Measurements from ENCODE around the gene NUDCD3.

NUDCD3 gene

GRCh38 chr7:44490351-44491200 lies at the start of gene NUDCD3:
TSS of gene NUDCD3 (minus strand) at chr7:44490658. CDS start at chr7:44490600, 58 bp downstream.
- TF ChIP-seq, protein P1, sequence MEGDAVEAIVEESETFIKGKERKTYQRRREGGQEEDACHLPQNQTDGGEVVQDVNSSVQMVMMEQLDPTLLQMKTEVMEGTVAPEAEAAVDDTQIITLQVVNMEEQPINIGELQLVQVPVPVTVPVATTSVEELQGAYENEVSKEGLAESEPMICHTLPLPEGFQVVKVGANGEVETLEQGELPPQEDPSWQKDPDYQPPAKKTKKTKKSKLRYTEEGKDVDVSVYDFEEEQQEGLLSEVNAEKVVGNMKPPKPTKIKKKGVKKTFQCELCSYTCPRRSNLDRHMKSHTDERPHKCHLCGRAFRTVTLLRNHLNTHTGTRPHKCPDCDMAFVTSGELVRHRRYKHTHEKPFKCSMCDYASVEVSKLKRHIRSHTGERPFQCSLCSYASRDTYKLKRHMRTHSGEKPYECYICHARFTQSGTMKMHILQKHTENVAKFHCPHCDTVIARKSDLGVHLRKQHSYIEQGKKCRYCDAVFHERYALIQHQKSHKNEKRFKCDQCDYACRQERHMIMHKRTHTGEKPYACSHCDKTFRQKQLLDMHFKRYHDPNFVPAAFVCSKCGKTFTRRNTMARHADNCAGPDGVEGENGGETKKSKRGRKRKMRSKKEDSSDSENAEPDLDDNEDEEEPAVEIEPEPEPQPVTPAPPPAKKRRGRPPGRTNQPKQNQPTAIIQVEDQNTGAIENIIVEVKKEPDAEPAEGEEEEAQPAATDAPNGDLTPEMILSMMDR (IDR thresholded peaks at IDR 0.05; ENCODE audit: extremely low read depth, insufficient read depth, missing control alignments) = peak; percentile 2
- in situ Hi-C loops (cut with MboI; ENCODE audit: low pct_unique_long_range_greater_than_20kb, low sequenced_read_pairs, unreplicated experiment) = no loop called here
- peak; percentile 93 for DNase-seq (ENCODE audit: low spot score)

DNA sequence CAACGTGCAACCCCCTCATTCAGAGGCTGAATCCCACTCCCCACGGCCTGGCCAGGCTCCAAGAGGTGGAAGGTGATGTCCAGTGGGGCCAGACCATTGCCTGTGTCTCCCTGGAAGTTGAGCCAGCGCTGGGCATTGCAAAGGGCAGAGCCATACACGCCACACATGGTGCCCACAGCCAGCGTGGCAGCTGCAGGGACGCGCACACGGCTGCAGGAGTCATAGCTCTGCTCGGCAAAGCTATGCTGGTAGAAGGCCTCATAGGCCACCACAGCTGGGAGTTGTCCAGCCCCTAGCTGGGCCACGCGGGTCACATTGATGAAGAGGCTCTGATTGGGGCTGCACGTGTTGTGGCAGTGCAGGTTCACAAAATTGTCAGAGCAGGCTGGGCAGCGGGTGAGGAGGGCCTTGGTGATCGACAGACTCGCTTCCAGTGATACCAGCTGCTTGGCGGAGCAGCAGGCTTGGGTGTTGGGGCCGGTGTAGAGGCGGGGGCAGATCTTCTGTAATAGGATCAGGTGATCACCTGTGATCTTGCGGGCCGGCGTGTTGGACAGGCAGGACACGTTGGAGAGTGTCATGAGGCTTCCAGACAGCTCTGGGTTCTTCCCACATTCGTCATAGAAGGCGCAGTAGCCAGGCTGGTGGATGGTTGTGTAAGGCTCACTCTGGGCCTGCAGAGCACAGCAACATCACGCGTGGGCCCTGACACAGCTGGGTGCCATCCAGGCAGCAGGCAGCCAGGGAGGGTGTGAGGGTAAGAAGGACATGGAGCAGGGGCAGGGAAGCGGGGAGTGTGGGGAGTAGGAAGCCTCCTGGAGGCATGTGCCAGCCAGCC lies 49.4 kb upstream of the NUDCD3 start:
- in situ Hi-C loops (cut with MboI; ENCODE audit: low pct_unique_long_range_greater_than_20kb, low sequenced_read_pairs, unreplicated experiment) = no loop called here
- TF ChIP-seq, protein P1 (IDR thresholded peaks at IDR 0.05; ENCODE audit: extremely low read depth, insufficient read depth, missing control alignments) = no peak
- DNase-seq (ENCODE audit: low spot score) = peak; percentile 10

DNA sequence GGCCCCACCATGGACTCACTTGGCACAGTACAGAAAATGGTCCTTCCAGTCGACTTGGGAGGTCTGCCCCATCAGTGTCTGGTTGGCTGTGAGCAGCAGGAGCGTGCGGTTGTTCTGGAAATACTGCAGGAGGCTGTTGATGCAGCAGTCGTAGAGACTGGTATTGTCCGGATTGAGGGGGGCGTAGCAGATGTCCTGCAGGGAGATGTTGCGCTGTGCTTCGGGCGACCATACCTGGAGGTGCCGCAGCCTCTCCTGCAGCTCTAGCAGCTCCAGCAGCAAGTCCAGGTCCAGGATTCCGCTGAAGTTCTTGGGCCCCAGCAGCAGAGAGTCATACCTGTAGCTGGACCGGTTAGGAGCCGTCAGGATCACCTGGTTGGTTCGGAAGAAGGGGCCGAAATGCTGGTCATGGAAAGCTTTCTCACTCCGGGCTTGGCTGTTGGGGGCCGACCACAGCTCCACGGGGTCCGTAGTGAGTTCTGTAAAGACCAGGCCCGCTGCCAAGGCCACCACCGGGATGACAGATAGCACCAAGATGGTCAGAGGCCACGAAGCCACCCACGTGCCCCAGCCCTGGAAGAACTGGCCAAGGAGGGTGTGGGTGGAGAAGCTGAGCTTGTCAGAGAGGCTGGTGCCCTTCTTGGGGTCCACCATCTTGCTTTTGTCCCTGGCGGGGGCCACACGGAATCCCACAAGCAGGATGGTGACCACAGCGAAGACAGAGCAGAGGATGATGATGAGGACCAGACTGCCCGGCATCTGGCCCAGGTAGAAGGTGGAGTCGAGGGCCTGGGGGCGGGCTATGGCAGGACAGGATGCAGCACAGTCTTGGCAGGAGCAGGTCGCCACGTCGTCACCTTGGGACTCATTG lies 48.6 kb upstream of the NUDCD3 start:
- in situ Hi-C loops (cut with MboI; ENCODE audit: low pct_unique_long_range_greater_than_20kb, low sequenced_read_pairs, unreplicated experiment) = no loop called here
- DNase-seq (ENCODE audit: low spot score) = peak; percentile 8
- TF ChIP-seq, protein P1 (IDR thresholded peaks at IDR 0.05; ENCODE audit: extremely low read depth, insufficient read depth, missing control alignments) = no peak

DNA sequence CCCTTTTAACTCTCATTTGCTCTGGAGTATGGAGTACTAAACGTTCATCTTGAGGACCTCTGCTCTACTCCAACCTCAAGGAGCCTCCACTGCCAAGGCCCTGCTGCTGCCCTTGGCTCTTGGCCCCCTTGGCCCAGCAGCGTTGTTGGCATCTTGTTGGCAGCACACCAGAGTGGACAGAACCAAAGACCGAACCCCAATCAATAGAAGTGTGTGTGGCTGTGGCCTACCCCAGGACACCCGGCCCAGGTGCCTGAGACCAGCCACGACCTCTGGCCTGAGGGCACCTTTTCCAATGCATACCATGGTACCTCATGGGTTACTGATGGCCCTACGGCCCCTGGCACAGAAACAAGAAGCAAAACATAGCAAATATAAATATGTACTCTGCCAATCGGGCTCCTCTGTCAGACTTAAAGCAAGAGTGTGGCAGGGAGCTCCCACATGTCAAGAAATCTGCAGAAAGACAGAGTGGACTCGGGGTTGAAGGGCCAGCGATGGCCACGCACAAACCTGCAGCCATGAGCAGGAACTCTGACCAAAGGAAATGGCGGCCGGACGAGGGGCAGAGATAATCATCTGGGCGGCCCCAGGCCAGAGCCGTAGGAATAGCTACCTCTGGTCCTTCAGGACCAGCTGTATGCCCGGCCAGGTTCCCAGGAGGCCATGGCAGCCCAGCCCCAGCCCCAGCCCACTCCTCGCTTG lies 47.8 kb upstream of the NUDCD3 start:
- TF ChIP-seq, protein P1 (IDR thresholded peaks at IDR 0.05; ENCODE audit: extremely low read depth, insufficient read depth, missing control alignments) = no peak
- in situ Hi-C loops (cut with MboI; ENCODE audit: low pct_unique_long_range_greater_than_20kb, low sequenced_read_pairs, unreplicated experiment) = no loop called here
- peak; percentile 5 for DNase-seq (ENCODE audit: low spot score)

DNA sequence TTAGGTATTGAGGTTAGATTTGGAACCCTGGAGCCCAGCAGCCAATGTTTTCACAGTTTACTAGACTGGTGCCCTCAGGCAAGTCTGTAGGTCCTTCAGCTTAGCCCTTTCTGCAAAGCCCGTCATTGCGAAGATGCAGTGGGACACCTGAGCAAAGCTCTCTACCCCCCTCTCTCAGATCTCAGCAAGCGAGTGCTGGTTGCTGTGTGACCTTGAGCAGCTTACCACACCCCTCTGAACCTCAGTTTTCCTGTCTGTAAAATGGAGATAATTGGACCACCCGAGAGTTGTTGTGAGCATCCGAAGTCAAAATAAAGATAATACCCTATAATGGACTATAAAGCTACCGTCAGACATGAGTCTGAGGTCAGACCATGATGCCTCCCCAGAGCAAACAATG lies 47.0 kb upstream of the NUDCD3 start:
- DNase-seq (ENCODE audit: low spot score) = peak; percentile 12
- TF ChIP-seq, protein P1 (IDR thresholded peaks at IDR 0.05; ENCODE audit: extremely low read depth, insufficient read depth, missing control alignments) = no peak
- in situ Hi-C loops (cut with MboI; ENCODE audit: low pct_unique_long_range_greater_than_20kb, low sequenced_read_pairs, unreplicated experiment) = no loop called here

All from GM13977 (cell line).